ENCODE measurements around the gene GRB2. TPM values are rescaled to one million over a fixed set of nuclear protein-coding genes. Genes with fewer than 3 reads are reported as not detected.
A peak's percentile ranks its signal among the peaks of the same experiment; 100 is the strongest.

Gene GRB2
- total and polyA plus RNA-seq, 2 experiments from 2014 or later: 65.0 to 96.6 TPM

DNA sequence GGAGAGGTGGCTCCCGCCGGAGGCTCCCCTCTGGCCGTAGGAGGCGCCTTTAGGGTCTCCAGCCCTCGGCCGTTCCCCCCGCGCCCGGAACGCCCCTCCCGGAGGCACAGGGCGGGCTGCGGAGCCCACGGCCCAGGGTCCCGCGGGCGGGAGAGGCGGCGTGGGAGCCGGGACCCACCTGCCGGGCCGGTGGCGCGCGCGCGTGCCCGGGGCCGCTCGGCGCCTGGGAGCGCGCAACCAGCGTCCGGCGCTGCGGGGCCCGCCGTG is 134.6 kb downstream of the GRB2 start, which contains the start of gene MIF4GD:
TSS of gene MIF4GD (minus strand) at position 266 of the 267 bp plus-strand sequence. CDS start 1,036 bp downstream, outside the sequence.
- in situ Hi-C loops (cut with MboI): no loop called here
- Histone ChIP-seq H2AFZ (peak within 1 kb of the TSS; percentile 97), H3K27ac (peak within 1 kb of the TSS; percentile 58), H3K4me3 (peak within 1 kb of the TSS; percentile 93), H3K9ac (peak within 1 kb of the TSS; percentile 87), H3K9me2 (ENCODE audit: insufficient read depth) (no peaks in the 10 kb centered on the region), H3K9me3 (ENCODE audit: low read depth) (no peaks in the 10 kb centered on the region), H3K79me2 (ENCODE audit: insufficient read depth) (no peaks in the 10 kb centered on the region), H3K27me3 (replicated peaks; ENCODE audit: insufficient read depth) (no peaks in the 10 kb centered on the region), H3K4me1 (ENCODE audit: insufficient read depth) (peaks cover 27% of the 10 kb centered on the region), H3F3A (ENCODE audit: insufficient read depth) (peaks cover 13% of the 10 kb centered on the region), H4K20me1 (ENCODE audit: insufficient read depth) (no peaks in the 10 kb centered on the region), H3K36me3 (ENCODE audit: low read depth) (peaks cover 6% of the 10 kb centered on the region; the same call in 1 of the 2 replicates), H3K4me2 (ENCODE audit: unreplicated experiment) (peak within 1 kb of the TSS; percentile 89)
- no peak for DNase-seq
- 2 to 4% methylated on average over 25 to 35 of the region's 39 CpGs for WGBS, 2 experiments (ENCODE audit: low coverage in 1 of 2, low lambda C conversion rate in 2 of 2, missing lambda C conversion rate in 2 of 2)
- TF ChIP-seq EZH2 (IDR thresholded peaks at IDR 0.05; ENCODE audit: insufficient read depth, poor library complexity, severe bottlenecking): no peak
- TF ChIP-seq EZH2phosphoT487 (IDR thresholded peaks at IDR 0.05; ENCODE audit: insufficient read depth, low read depth): no peak

DNA sequence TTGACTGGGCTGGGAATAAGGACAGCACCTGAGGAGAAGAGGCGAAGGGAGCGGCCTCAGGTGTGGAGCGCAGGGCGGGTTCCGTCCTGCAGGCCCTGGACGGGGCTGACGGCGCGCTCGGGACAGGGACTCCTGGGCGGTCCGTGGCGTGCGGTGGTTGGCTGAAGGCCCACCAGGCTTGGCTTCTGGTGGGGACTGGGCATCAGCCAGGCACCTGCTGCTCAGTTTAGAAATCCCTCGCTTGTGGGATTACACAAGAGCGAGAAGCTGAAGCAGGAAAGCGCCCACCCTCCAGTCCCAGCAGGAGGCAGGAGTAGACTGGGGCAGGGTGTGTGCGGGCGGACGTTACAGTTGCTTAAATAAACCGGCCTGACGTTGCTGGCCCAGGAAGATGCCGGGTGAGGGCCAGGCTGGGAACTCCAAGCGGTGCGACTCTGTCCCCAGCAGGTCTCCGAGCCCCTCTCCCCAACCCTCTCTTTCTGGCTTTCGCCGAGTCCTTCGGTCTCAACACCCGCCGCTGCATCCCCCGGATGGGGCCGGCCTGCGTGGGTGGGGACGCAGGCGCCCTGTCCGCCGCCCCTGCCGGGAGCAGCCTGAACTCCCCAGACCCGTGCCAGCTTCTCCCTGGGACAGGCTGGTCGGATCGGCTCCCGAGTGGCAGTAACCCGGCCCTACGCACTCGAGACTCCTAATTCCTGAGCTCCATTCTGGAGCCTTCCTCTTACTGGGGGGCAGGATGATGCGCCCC is 135.1 kb downstream of the GRB2 start:
- peaks cover 7% of the 10 kb centered on the region; the same call in 1 of the 2 replicates for H3K36me3 ChIP-seq (ENCODE audit: low read depth)
- peak overlapping the region; percentile 58 for H3K27ac ChIP-seq
- in situ Hi-C loops (cut with MboI): no loop called here
- no peaks in the 10 kb centered on the region for H3K79me2 ChIP-seq (ENCODE audit: insufficient read depth)
- H3K9ac ChIP-seq: peak overlapping the region; percentile 87
- peak overlapping the region; percentile 97 for H2AFZ ChIP-seq
- no peaks in the 10 kb centered on the region for H4K20me1 ChIP-seq (ENCODE audit: insufficient read depth)
- peak; percentile 88 for DNase-seq
- no peaks in the 10 kb centered on the region for H3K27me3 ChIP-seq (replicated peaks; ENCODE audit: insufficient read depth)
- H3K4me2 ChIP-seq (ENCODE audit: unreplicated experiment): peak overlapping the region; percentile 89
- 2 to 3% methylated on average over 38 to 47 of the region's 47 CpGs for WGBS, 2 experiments (ENCODE audit: low coverage in 1 of 2, low lambda C conversion rate in 2 of 2, missing lambda C conversion rate in 2 of 2)
- TF ChIP-seq EZH2 (IDR thresholded peaks at IDR 0.05; ENCODE audit: insufficient read depth, poor library complexity, severe bottlenecking) (no peak), EZH2phosphoT487 (IDR thresholded peaks at IDR 0.05; ENCODE audit: insufficient read depth, low read depth) (no peak)
- peaks cover 13% of the 10 kb centered on the region for H3F3A ChIP-seq (ENCODE audit: insufficient read depth)
- H3K4me3 ChIP-seq: peak overlapping the region; percentile 93
- H3K9me2 ChIP-seq (ENCODE audit: insufficient read depth): no peaks in the 10 kb centered on the region
- H3K4me1 ChIP-seq (ENCODE audit: insufficient read depth): peaks cover 27% of the 10 kb centered on the region
- H3K9me3 ChIP-seq (ENCODE audit: low read depth): no peaks in the 10 kb centered on the region

DNA sequence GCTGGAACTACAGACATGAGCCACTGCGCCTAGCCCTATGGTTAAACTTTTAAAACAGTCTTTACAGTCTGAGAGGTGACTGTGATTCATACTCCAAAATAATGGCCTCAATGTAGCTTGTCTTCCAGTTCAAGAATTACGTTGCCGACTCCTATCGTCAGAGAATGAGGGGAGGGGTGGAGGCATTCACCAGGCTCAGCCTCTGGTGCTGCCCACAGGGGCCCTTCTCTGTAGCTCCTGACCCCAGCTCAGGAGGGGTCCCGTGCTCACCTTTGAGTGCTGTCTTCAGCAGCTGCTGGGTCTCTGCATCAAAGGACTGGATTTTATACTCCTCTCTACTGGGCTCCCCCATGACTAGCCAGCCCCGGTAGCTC is 135.6 kb downstream of the GRB2 start:
- Histone ChIP-seq H3K9me3 (ENCODE audit: low read depth) (no peaks in the 10 kb centered on the region), H3K9me2 (ENCODE audit: insufficient read depth) (no peaks in the 10 kb centered on the region), H3K27me3 (replicated peaks; ENCODE audit: insufficient read depth) (no peaks in the 10 kb centered on the region), H4K20me1 (ENCODE audit: insufficient read depth) (no peaks in the 10 kb centered on the region), H3K9ac (peak overlapping the region; percentile 87), H3F3A (ENCODE audit: insufficient read depth) (peaks cover 13% of the 10 kb centered on the region), H3K4me3 (peak overlapping the region; percentile 93), H3K4me1 (ENCODE audit: insufficient read depth) (peaks cover 27% of the 10 kb centered on the region), H3K36me3 (ENCODE audit: low read depth) (peaks cover 7% of the 10 kb centered on the region; the same call in 1 of the 2 replicates), H3K27ac (0 out of 2 replicates have a peak overlapping the region, but pooled peaks have one; percentile 58), H2AFZ (peak overlapping the region; percentile 97), H3K79me2 (ENCODE audit: insufficient read depth) (no peaks in the 10 kb centered on the region), H3K4me2 (ENCODE audit: unreplicated experiment) (peak overlapping the region; percentile 89)
- no peak for TF ChIP-seq EZH2 (IDR thresholded peaks at IDR 0.05; ENCODE audit: insufficient read depth, poor library complexity, severe bottlenecking)
- no peak for TF ChIP-seq EZH2phosphoT487 (IDR thresholded peaks at IDR 0.05; ENCODE audit: insufficient read depth, low read depth)
- WGBS, 2 experiments (ENCODE audit: low coverage in 1 of 2, low lambda C conversion rate in 2 of 2, missing lambda C conversion rate in 2 of 2): 26% methylated on average over 6 of the region's 6 CpGs
- in situ Hi-C loops (cut with MboI): no loop called here
- peak; percentile 47 for DNase-seq

Small RNAs within 50 kb of the gene (microRNA-seq; reads per million reads assigned to microRNA genes)
- gene MIR3678 (ENCODE audit: borderline number of aligned reads): not detected

Small RNAs within 50 kb of the gene (small RNA-seq; reads per million reads assigned to genes)
- gene MIR3678 (ENCODE audit: low read depth, low replicate concordance) (not detected), gene RF00019 (ENCODE audit: low read depth, low replicate concordance) (not detected), gene RNU6-938P (ENCODE audit: low read depth, low replicate concordance) (not detected)

Other genes starting within 250 kb of the GRB2 start
- 70.8 and 86.5 TPM in 2 replicates for gene SUMO2, start 222.7 kb downstream of the GRB2 start, total RNA-seq (2014; rRNA removed; shearing (Covaris generic))
- 465 and 472 TPM in 2 replicates for gene SUMO2, start 222.7 kb downstream of the GRB2 start, polyA plus RNA-seq (2016; fragmentation: Nextera tagmentation; extraction: Ambion mirVana)
- 13.4 and 26.2 TPM in 2 replicates for gene NUP85, start 200.0 kb downstream of the GRB2 start, total RNA-seq (2014; rRNA removed; shearing (Covaris generic))
- 31.4 and 44.0 TPM in 2 replicates for gene NUP85, start 200.0 kb downstream of the GRB2 start, polyA plus RNA-seq (2016; fragmentation: Nextera tagmentation; extraction: Ambion mirVana)
- gene GGA3, start 144.1 kb downstream of the GRB2 start, total RNA-seq (2014; rRNA removed; shearing (Covaris generic)): 5.9 and 12.1 TPM in 2 replicates
- gene GGA3, start 144.1 kb downstream of the GRB2 start, polyA plus RNA-seq (2016; fragmentation: Nextera tagmentation; extraction: Ambion mirVana): 15.2 and 16.0 TPM in 2 replicates
- gene MRPS7, start 143.8 kb downstream of the GRB2 start, total RNA-seq (2014; rRNA removed; shearing (Covaris generic)): 34.8 and 41.6 TPM in 2 replicates
- gene MRPS7, start 143.8 kb downstream of the GRB2 start, polyA plus RNA-seq (2016; fragmentation: Nextera tagmentation; extraction: Ambion mirVana): 87.6 and 87.8 TPM in 2 replicates
- gene MIF4GD, start 134.4 kb downstream of the GRB2 start, total RNA-seq (2014; rRNA removed; shearing (Covaris generic)): 10.7 and 33.1 TPM in 2 replicates
- 14.1 and 14.4 TPM in 2 replicates for gene MIF4GD, start 134.4 kb downstream of the GRB2 start, polyA plus RNA-seq (2016; fragmentation: Nextera tagmentation; extraction: Ambion mirVana)
- 6.2 and 16.9 TPM in 2 replicates for gene SLC25A19, start 116.2 kb downstream of the GRB2 start, total RNA-seq (2014; rRNA removed; shearing (Covaris generic))
- 6.7 and 6.8 TPM in 2 replicates for gene SLC25A19, start 116.2 kb downstream of the GRB2 start, polyA plus RNA-seq (2016; fragmentation: Nextera tagmentation; extraction: Ambion mirVana)
- 24.5 and 54.0 TPM in 2 replicates for gene TMEM94, start 51.0 kb upstream of the GRB2 start, total RNA-seq (2014; rRNA removed; shearing (Covaris generic))
- 11.4 and 14.3 TPM in 2 replicates for gene TMEM94, start 51.0 kb upstream of the GRB2 start, polyA plus RNA-seq (2016; fragmentation: Nextera tagmentation; extraction: Ambion mirVana)
- gene CASKIN2, start 109.9 kb upstream of the GRB2 start, total RNA-seq (2014; rRNA removed; shearing (Covaris generic)): 6.2 and 9.2 TPM in 2 replicates
- 1.9 and 2.0 TPM in 2 replicates for gene CASKIN2, start 109.9 kb upstream of the GRB2 start, polyA plus RNA-seq (2016; fragmentation: Nextera tagmentation; extraction: Ambion mirVana)
- 10.7 and 25.4 TPM in 2 replicates for gene TSEN54, start 110.8 kb upstream of the GRB2 start, total RNA-seq (2014; rRNA removed; shearing (Covaris generic))
- 7.9 and 9.8 TPM in 2 replicates for gene TSEN54, start 110.8 kb upstream of the GRB2 start, polyA plus RNA-seq (2016; fragmentation: Nextera tagmentation; extraction: Ambion mirVana)
- gene LLGL2, start 120.0 kb upstream of the GRB2 start, total RNA-seq (2014; rRNA removed; shearing (Covaris generic)): not detected in 2 replicates
- not detected in 2 replicates for gene LLGL2, start 120.0 kb upstream of the GRB2 start, polyA plus RNA-seq (2016; fragmentation: Nextera tagmentation; extraction: Ambion mirVana)
- gene MYO15B, start 182.1 kb upstream of the GRB2 start, total RNA-seq (2014; rRNA removed; shearing (Covaris generic)): 5.8 and 7.2 TPM in 2 replicates
- 0.65 and 1.3 TPM in 2 replicates for gene MYO15B, start 182.1 kb upstream of the GRB2 start, polyA plus RNA-seq (2016; fragmentation: Nextera tagmentation; extraction: Ambion mirVana)
- not detected in 2 replicates for gene SMIM5, start 227.8 kb upstream of the GRB2 start, total RNA-seq (2014; rRNA removed; shearing (Covaris generic))
- 0.08 and 0.16 TPM in 2 replicates for gene SMIM5, start 227.8 kb upstream of the GRB2 start, polyA plus RNA-seq (2016; fragmentation: Nextera tagmentation; extraction: Ambion mirVana)

Measured in GM23248 (cell line).